Activated CD4-positive, alpha-beta T cell treated with anti-CD3 and anti-CD28 coated beads for 24 hours (primary cell): ENCODE results near the gene CUL4A.
"Not testable (repeated sequence)": the region's sequence is repeated elsewhere in the genome, so short reads cannot be mapped to it uniquely, and the experiment has no call there.

Experiments used
- DNase-seq, 2 donors: peaks; one replicate each; pipeline ENCODE4 v3.0.0-alpha.2; 2020; ENCODE audit warnings: low read depth in 2 of 2

CUL4A gene

GRCh38 chr13:113291129-113291528, 81.7 kb downstream of the CUL4A start:
- no peak for DNase-seq

- DNase-seq, result no peak
Observed at GRCh38 chr13:113292021-113292862, 82.8 kb downstream of the CUL4A start.

DNA sequence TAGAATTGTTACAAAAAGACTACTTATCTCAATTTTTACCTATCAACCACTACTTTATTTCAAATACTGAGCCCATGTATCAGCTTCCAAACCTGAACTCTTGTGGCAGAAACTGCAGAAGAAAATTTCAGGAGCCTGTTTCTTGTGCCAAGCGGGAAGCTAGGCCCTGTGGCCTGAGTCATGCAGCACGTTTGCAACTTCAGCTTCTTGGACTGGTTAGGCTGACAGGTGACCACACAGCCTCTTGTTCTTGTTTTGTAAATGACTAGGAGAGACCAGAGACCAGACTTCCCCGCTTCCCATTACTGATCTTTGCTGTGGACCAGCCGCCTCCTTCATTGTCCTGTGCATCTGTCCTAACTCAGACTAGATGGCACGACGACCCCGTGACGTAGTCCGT, 84.3 kb downstream of the CUL4A start:
- DNase-seq, result no peak

DNA sequence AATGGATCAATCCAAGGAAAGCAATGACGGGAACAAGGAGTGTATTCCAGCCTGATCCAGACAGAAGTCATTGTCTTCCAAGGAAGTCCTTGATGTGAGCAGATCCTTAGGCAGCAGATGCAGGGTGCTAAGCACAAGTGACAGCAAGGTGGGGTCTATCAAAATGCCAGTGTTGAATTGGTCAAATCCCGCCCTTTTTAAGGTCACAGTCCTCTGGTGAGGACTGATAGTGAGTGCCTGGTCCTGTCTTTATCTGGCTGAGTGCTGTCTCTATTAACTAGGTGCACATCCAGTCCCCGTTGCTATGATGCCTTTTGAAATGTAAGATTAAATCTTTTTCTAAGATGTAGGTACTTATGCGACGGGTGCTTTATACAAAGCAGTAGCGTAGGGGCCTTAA, 86.4 kb downstream of the CUL4A start:
- DNase-seq, result no peak

GRCh38 chr13:113296823-113297369, 87.5 kb downstream of the CUL4A start, which contains the start of gene LAMP1:
LAMP1 (plus strand) TSS chr13:113297239; CDS start chr13:113297435, 196 bp downstream.
- DNase-seq, result peak; percentile 99 to 100

DNA sequence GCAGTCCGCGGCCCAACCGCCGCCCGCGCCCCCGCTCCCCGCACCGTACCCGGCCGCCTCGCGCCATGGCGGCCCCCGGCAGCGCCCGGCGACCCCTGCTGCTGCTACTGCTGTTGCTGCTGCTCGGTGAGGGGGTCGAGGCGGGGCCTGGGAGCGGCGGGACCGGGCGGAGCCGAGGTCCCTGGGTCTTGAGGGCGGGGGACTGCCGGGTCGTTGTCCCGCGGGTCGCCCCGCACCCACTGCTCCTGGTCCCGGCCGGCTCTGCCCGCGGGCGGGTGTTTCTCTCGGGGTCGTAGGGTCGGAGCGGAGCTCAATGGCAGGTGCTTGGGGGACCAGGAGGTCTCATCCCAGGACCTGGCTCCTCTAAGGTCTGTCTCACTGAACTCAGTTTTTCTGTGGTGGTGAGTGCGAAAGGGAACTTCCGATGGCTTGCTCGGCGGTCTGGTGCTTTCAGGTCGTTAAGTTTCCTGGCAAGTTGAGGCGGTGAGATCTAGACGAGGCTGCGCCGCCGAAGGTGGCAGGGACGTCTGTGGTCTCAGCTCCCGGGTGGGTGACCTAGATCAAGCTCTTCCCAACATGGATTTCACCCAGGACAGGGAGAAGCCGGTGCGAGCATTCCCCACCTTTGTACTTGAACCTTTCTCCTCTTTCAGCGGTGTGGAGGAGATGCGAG, 88.1 kb downstream of the CUL4A start:
- DNase-seq, result peak in 1 of 2 donors; percentile 2

- DNase-seq, result no peak
Observed at GRCh38 chr13:113298043-113298945, 88.9 kb downstream of the CUL4A start.

GRCh38 chr13:113299951-113300350, 90.5 kb downstream of the CUL4A start:
- no peak for DNase-seq

- no peak for DNase-seq
Observed at GRCh38 chr13:113302986-113303385, 93.6 kb downstream of the CUL4A start.

DNA sequence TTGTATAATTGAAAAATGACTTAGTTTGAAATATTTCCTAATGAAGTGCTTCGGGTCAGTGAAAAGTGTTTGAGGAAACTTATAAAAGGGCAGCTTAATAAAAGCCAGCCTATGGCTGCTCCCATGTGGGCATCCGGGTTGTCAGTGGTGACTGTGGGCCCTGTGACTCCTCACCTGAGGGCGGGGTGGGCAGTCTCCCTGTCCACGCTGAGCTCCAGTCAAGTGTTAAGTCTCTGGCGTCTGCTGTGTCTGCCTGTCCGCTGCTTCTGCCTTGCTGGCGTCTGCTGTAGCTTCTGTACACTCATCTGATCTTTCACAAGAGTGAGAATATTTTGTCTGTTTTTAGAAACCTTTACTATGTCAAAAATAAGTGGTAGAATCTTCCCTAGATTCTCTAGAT, 94.7 kb downstream of the CUL4A start:
- DNase-seq, result no peak

DNA sequence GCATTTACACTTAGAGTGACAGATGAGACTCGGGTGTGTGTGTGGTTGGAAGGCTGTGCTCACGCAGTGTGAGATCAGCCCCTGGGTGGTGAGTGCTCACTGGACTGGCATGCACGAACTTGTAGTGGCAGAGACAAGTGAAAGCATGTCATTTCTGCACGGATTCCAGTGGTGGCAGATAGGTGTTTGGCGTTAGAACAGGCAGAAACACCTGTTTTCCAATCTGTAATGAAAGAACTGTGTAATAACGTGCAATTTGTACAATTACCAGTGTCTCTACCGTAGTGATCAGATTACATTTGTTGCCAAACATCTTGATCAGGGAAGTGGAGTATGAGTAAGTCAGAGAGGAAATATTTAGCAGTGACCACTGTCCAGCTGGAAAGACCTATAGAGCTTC, 95.8 kb downstream of the CUL4A start:
- no peak for DNase-seq

DNA sequence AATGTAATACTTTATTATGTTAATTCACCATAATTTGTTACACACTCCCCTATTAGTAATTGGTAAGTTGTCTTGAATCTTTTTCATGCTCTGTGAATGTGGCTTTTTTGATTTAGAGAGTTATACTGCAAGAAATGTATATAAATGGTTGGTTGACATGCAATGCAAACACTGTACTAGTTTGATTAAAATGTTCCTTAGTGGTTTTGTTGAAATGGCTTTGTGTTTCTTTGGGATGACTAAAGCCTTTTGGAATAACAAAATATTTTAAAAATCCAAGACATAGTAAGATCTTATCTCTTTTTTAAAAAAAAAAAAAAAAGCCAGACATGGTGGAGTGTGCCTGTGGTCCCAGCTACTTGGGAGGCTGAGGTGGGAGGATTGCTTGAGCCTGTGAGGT, 98.1 kb downstream of the CUL4A start:
- no peak for DNase-seq

- DNase-seq, result no peak
Observed at GRCh38 chr13:113309473-113309872, 100.1 kb downstream of the CUL4A start.

- DNase-seq, result not testable (repeated sequence)
Observed at GRCh38 chr13:113314112-113314511, 104.7 kb downstream of the CUL4A start.

- not testable (repeated sequence) for DNase-seq
Observed at GRCh38 chr13:113314895-113315470, 105.6 kb downstream of the CUL4A start.

- DNase-seq, result no peak
Observed at GRCh38 chr13:113315992-113316391, 106.6 kb downstream of the CUL4A start.
